Superior temporal gyrus (tissue), 1 donor: Measurements from ENCODE around the gene PRKAG3.

ENCODE experiments used
- DNase-seq: peaks from one replicate; pipeline ENCODE4 v3.0.0-alpha.2; 2016; ENCODE audit errors: extremely low spot score

PRKAG3 gene

DNA sequence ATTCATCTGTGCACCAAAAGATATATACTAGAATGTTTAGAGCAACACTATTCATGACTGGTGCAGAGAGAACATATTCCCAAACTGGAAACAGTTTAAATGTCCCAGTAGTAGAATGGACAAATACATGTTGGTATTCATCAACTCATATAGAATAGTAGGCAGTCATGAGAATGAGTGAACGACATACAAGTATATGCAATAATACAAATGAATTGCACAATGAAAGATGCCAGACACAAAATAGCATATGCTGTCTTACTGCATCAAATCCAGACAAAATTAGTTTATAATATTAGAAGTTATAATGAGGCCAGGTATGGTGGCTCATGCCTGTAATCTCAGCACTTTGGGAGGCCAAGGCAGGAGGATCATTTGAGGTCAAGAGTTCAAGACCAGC, 8.3 kb upstream of the PRKAG3 start:
- DNase-seq = no peak

DNA sequence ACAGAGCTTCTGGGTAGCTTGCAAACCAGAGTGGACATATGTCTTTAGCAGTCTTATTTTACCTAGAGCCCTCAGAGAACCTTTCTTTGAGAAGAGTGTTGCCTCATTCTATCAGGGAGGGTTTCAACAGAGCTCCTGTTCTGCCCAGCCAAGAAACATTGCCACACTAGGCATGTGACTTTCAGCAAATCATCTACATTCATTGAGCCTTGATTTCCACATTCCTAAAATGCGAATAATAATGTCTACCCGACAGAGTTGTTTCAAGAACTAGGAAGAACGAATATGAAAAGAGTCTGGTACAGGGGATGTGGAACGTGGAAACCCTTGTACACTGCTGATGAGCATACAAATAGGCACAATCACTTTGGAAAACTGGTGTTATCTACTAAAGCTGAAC, 7.8 kb upstream of the PRKAG3 start:
- DNase-seq = no peak

DNA sequence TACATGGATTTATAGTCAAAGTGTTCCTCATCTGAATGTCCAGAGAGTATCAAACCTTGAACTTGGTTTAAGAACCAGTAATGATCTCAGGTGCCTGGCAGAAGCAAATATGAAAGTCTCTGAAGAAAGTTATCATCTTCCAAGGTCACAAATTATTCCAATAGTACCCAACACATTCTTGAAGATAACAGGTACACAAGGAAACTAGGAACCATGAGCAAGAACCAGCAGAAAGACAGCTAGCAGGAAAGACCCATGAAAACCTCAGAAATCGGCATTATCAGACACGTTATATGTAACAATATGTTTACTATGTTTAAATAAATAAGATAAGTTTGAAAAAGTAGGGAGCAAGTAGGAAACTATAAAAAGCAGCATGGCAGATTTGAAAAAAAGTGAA, 5.9 kb upstream of the PRKAG3 start:
- DNase-seq = no peak

DNA sequence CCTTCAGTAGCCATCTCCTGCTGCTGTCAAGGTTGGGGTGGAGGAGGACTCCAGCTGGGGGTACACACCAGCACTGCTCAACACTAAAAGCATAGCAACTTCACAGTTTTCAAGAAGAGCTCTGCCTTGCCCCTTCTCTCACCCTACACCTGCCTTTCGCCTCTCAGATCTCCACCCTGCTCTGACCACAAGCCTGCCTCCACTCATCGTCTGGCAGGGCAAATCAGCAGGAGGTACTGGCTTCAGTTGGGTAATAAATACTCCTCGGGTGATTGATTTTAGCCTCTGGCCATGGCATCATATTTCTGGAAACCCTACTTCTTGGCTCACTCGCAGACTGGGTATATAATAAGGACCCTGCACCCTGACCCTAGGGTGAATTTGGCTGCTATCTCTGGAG, 3.1 kb upstream of the PRKAG3 start:
- DNase-seq = no peak

DNA sequence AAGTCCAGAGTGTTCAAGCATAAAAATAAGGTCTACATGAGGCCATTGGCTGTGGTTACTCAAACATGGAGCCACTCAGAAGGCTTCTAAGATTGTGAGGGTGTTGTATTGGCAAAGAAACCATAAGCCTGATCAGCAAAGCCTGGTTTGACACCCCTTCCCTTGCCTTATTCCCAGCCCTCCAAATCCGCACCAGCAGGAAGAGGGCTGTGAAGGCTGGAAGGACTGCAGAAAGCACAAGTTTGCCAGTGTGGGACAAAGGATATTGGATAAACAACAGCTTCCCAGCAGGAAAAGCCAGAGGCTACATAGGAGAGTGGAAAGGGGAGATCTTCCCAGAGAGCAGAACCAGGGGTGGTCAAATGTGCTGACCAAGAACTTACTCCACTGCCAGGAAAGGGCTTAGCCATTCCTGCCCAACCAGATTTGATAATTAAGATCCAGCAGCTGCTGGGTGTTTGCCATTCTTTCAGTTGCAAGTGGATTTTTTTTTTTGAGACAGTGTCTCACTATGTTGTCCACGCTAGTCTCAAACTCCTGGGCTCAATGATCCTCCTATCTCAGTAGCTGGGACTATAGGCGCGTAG, 1.5 kb upstream of the PRKAG3 start:
- no peak for DNase-seq

DNA sequence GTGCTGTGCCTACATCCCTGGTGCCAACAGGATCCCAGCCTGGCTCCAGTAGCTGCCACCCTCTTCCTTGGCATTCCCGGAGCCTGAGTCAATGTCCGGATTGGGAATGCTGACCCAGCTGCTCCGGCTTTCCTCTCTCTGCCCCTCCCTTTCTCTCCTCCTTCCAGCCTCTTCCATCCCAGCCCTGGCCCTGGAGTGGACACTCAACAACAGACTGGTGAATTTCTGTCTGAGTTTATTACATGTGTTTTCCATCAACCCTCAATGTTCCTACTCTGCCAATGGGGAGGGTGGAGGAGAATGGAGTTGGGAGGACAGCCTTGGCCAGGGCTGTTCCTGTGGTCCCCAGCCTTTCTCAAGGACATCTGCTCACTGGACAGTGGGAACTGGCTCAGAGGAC, 917 bp upstream of the PRKAG3 start:
- DNase-seq = no peak

DNA sequence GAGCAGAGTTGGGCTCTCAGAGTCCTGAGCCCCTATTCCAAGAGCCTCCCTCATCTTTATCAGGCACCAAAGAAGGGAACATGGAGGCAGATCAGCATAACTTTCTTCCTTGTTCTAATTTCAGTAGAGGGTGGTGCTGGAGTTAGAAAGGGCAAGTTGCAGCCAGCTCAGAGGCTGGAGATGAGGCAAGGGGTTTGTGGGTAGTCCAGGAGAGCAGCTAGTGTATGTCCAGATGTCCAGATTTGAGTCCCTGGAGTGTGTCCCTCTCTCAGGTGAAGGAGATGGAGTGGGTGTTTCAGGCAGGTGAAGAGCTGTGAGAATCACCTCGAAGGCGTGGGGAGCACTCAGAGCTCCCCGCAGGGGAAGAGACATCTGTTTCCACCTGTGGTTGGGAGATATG, 478 bp upstream of the PRKAG3 start:
- no peak for DNase-seq

DNA sequence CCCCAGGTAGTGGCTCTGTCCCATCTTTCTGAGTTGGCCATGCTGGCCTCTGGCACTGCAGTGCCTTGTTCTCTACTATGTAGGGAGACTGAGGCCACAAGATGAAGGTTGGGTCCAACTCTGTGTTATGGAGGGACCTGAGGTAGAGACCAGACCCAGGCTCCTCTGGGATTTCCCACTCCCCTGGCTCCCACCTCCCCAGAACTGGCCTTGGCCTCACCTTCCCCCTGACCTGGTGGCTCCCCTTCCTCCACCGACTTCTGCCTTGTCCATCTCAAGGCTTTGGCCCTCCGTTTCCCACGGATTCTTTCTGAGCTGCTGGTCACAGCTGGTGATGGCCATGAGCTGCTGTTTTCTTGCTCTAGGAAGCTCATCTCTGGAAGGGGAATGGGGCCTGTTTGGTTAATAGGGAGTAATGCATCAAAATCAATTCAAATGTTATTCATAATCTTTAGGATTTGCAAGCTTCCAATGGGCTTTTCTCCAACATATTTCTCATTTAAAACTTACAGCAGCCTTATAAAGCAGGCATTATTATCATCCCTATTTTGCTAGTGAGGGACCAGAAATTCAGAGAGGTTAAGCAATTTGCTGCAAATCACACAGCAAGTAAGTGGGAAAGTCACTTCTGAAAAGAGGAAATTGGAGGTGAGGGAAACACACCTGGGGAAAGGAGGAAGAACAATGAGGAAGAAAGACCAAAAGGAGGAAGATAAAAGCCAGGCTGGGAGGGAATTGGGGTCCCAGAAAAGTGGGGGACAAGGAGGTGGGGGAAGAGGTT, 887 bp downstream of the PRKAG3 start:
- no peak for DNase-seq

DNA sequence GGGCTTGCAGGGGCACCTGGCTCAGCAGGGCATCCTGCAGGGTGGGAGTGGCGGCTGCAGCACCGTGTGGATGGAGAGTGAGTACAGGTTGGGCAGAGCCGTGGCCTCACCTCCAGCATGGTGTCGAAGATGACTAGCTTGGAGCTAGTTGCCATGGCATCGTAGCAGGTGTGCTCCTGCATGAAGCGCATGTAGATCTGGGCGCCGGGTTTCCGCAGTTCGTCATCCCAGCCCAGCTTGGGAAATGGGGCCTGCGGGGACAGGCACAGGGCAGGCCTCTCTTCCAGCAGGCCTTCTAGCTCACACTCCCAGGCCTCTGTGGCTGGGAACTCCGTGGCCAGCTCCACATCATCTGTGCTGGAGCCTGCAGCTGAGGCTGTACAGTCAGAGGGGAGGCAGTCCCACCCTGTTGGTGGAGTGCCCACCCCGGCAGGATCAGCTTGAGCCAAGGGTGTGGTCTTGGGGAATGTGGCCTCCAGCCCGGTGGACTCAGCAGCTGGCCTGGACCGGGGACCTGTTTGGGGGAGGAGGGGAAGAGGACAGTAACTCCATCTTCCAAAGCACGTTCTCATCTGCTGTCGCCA, 1.6 kb downstream of the PRKAG3 start:
- no peak for DNase-seq

DNA sequence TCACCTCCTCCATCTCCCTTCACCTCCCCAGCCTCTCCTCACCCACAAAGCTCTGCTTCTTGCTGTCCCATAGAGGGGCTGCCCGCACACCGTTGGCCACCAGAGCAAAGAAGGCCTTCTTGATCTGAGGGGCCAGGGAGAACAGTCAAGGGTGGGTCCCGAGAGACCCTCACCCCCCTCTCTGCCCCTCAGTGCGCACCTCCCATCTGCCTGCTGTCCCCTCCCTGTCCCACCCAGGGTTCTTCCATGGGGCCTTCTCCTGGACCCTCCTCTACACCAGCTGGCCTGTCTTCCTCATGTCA, 3.2 kb downstream of the PRKAG3 start:
- DNase-seq = no peak

DNA sequence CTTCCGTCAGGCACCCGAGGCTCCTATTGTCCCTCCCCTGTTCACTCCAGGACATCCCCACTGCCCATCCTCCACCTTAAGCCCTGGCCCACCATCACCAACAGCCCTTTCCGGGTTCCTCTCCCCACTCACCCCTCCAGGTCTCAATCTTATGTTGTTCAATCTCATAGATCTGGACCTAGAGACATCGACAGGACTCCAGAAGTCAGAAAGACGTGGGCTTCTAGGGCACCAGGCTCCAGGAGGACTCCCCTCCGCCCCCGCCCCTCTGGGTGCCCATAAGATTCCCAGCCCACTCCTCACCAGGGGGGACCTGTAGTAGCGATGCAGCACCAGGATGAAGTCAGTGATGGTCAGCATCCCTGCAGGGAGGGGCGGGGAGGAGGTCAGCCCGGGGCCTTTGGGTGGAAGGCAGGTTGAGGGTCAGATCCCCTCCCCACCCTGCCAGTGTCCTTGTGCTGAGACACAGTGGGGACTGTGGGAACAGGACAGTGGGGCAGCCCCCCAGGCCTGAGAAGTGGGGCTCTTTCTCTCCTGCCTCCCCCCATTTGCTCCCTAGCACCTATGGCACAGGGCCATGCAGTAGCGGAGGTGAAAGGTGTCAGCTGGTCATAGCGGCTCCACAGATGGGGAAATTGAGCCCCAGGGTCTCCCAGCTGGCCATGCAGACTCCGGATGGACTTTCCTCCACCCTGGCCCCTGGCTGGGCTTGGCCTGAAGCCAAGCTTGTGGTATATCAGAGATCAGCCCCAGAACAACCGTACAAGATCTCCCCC, 3.7 kb downstream of the PRKAG3 start:
- no peak for DNase-seq

DNA sequence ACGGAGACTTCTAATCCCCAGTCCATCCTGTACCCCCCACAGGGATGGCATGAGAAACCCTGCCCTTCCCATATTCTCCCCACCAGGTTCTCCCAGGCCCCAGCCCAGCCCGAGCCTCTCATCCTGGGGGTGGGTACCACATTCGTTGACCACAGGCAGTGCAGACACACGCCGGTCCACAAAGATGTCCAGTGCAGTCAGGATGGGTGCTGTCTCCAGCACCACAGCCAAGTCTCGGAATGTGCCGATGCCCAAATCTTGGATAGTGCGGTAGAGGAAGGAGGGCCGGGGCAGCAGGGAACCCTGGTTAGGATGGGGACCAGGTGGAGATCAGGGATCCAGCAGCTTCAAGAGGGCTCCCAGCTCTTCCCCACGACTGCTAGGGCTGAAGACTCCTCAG, 4.8 kb downstream of the PRKAG3 start:
- DNase-seq = no peak

DNA sequence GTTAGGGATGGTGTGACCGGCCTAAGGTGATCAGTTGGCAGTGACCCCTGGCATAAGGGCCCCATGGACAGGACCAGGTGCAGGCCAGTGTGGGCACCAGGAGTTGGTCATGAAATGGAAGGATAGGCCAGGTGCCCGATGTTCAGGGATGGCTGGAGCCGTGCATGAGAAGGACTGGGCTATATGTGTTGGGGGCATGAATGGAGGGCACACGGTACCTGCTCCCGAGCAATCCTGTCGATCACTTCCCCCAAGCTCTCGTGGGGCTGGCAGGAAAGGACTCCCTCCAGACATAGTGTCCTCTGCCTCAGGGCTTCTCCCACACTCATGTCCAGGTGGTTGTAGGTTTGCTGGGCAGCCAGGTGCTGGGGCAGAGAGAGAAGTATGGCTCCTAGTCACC, 7.6 kb downstream of the PRKAG3 start:
- no peak for DNase-seq

DNA sequence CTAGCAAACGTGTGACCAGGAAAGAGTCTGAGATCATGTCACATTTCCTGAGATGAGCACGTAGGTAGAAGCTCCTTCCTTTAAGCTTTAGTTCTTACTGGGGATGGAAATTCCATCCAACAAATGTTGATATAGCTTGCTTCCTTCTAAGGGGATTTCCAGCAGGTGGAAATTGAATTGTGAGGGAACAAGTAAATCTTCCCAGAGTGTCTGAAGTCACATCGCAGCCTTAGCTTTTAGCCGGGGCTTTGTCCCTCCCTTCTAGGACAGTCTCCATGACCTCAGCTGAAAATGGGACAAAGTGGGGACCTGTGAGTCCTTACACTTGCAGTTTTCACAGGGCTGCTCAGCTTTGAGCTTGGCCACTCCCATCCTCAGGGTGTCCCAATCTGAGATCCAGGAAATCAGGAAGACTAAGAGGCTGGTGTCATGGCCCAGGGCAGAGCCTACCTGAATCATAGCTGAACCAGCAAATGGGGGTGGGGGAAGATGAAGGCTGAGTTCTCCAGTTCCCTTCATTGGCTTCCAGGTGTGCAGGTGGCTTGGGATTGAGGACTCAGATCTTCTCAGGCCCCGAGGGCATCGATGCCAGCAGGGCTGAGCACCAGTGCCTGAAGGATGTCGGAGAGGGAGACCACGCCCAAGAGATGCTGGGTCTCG, 8.3 kb downstream of the PRKAG3 start:
- no peak for DNase-seq

DNA sequence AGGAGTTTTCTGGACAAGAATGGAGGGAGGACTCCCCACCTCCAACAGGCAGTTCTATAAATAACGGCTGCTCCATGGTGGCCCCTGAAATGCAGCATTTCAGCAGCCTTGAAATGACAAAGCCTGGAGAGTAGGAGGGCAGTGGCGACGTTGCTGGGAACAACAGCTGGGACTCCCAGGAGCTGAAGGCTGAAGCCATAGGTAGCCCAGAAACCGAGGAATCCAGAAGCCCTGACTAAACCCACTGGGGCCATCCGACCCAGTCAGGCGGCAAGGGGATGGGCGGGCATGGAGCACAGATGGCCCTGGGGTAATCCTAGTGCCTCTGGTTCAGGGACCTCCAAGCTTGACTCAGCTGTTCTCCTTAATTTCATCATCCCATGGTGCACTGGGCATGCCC, 9.0 kb downstream of the PRKAG3 start:
- no peak for DNase-seq

DNA sequence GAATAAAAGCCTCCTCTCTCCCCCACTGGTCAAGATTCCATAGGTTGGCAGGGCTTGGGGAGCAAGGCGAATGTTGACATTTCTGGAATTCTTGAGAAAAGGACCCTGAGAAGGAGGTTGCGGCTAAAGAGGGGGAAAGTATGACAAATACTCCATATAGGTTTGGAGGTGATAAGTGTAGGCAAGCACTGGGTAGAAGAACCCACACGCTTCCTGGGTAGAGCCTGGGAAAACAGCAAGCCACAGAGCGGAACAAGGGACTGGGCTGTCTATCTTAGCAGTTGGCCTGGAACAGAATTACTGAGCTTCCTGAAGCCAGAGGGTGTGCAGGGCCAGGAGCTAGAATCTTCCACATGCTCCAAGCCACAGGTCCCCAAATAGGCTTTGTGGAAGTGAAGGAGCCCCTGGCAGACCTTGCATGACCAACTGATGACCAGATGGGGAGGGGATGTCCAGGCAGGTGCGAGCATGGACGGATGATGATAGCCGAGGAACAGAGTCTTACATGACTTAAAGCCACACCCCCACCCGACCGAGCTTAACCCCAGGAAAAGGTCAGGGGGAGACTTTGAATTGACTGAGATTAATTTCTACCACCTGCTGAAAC, 9.9 kb downstream of the PRKAG3 start:
- DNase-seq = no peak

DNA sequence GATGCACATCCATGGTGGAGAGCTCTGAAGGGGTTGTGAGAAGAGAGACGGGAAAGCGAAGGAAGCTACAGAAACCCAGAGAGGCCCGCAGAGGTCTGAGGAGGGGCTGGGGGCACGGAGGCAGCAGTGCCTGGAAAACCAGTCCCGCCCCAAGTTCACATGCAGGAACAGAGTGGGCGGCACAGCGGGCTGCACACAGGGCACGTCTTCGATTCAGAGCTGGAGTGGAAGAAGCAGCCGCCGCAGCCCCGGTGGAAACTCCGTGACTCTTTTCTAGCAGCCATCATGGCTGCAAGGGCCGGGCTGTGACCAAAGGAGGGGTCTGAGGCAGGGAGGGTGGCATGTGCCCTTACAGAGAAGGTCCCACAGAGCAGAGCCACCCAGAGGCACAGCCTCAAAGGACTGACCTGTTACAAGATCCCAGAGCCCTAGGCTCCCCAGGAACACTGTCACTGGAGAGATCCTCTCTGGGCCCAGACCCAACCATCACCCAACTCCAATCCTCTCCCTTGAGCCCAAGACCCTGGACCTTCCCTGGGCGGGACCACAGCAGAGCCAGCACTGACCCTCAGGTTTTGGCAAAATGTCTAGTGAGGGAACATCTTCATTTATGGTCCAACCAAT, 10.7 kb downstream of the PRKAG3 start:
- DNase-seq = no peak

DNA sequence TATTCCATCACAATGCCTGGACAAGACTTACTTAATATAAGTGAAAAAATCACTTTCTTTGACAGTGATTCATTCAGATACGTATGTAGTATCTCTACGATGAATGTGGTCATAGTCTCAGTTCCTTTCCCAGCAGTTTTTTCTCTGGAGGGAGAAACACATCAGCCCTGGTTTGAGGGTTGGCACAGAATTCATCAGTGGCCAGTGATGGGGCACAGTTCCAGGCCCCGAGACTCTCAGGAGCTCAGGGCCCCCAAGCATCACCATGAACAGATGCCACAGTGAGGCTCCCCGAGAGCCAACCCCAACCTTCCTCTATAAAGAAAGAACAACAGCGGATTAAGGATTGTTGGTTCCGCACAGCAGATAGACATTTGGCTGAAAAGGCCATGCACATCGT, 12.5 kb downstream of the PRKAG3 start:
- no peak for DNase-seq

DNA sequence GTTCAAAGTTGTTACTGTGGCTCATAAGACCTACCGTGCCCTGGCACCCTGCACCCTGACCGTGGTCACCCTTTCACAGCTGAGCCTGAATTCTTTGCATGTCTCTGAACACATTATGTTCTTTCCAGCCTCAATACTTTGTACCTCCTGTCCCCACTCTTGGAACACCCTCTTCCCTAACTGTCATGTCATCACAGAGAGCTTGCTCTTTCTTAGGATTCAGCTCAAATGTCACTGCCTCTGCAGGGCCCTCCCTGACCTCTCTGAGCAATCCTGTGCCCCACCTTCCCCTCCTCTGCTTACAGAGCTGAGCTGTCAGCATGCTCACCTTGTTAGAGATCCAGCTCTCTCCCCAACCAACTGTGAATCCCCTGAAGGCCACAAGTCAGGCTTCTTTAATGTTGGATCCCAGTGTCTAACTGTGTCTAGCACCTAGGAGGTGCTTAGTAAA, 15.0 kb downstream of the PRKAG3 start:
- no peak for DNase-seq

DNA sequence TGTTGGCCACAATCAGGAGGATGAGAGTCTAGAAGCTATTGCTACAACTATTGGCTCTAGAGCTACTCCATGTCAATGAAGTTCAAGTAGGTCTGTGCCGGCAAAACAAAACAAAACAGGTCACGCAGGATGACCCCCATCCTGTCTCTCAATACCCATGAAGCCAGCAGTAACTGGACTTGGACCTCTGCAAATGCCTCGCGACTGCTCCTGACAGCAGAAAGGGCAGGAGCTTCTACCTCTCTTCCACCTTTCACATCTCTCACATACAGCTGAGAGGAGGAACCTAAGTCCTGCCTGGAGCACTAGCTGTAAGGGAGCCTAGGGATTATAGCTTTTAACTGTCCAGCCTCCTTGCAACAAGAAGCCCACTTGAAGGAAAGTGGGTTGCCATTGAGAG, 16.0 kb downstream of the PRKAG3 start:
- DNase-seq = no peak

DNA sequence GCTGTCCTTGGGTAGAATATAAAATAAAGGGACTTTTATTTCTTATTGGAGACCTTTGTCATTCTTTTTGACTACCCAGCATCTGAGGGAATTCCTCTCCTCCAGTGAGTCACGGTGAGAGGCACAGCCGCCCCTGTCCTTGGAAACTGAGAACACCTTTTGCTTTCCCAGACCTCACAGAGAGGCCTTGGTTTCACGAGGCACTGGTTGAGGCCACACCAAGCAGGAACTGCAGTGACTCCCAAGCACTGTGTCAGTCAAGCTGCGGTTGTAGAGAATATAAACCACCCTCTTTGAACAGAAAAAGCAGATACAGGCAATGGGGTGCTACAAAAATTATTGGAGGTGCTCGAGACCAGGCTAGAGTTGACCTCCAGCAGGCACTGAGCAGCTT, 16.4 kb downstream of the PRKAG3 start:
- DNase-seq = no peak
